ENCODE data around the gene PWWP2B. TPM values are rescaled to one million over a fixed set of nuclear protein-coding genes. Genes with fewer than 3 reads are reported as not detected.
A peak's percentile ranks its signal among the peaks of the same experiment; 100 is the strongest.

PWWP2B gene
- total and polyA plus RNA-seq, 2 experiments from 2014 or later, result 2.3 to 12.8 TPM

GRCh38 chr10:132389433-132390169 lies 7.4 kb upstream of the PWWP2B start:
- H3K4me2 ChIP-seq, result peak overlapping the region; percentile 26; the same call in 1 of the 2 replicates
- peaks cover 6% of the 10 kb centered on the region for H3K4me1 Mint-ChIP-seq
- H3K36me3 Mint-ChIP-seq (ENCODE audit: low read depth), result peaks cover 3% of the 10 kb centered on the region; the same call in 1 of the 3 replicates
- H3K79me2 ChIP-seq (replicated peaks; ENCODE audit: insufficient read depth), result no peaks in the 10 kb centered on the region
- no peak overlapping the region for H3K4me3 ChIP-seq
- H3K4me1 ChIP-seq (ENCODE audit: insufficient read depth), result peaks cover 9% of the 10 kb centered on the region; the same call in 1 of the 2 replicates
- H3K27me3 ChIP-seq (ENCODE audit: insufficient read depth), result no peaks in the 10 kb centered on the region
- H2AFZ ChIP-seq, result no peak overlapping the region
- no peak overlapping the region for H3K27ac ChIP-seq (ENCODE audit: low read depth)
- TF ChIP-seq CREB1 (CRISPR knock-in tag; IDR thresholded peaks at IDR 0.05; ENCODE audit: low read depth), result no peak
- no peak for TF ChIP-seq REST (IDR thresholded peaks at IDR 0.05; ENCODE audit: unreplicated experiment)
- no peak for TF ChIP-seq ZNF331 (CRISPR knock-in tag; IDR thresholded peaks at IDR 0.05; ENCODE audit: low read depth)
- no peak for TF ChIP-seq NANOG (IDR thresholded peaks at IDR 0.05; ENCODE audit: borderline replicate concordance)
- no peak for TF ChIP-seq EZH2phosphoT487 (IDR thresholded peaks at IDR 0.05; ENCODE audit: unreplicated experiment)
- no peak for TF ChIP-seq POLR2AphosphoS5 (IDR thresholded peaks at IDR 0.05; ENCODE audit: low read depth)
- no peak for TF ChIP-seq CTCF (conservative IDR thresholded peaks at IDR 0.05; ENCODE audit: low read depth in 2 of 2)
- TF ChIP-seq ZNF114 (CRISPR knock-in tag; IDR thresholded peaks at IDR 0.05), result no peak
- no peak for TF ChIP-seq JUNB (IDR thresholded peaks at IDR 0.05; ENCODE audit: unreplicated experiment)
- TF ChIP-seq STAT1 (IDR thresholded peaks at IDR 0.05; ENCODE audit: unreplicated experiment), result no peak
- TF ChIP-seq ZNF462 (CRISPR knock-in tag; IDR thresholded peaks at IDR 0.05), result no peak
- TF ChIP-seq ETS1 (IDR thresholded peaks at IDR 0.05), result no peak
- no peak for TF ChIP-seq EZH2 (IDR thresholded peaks at IDR 0.05; ENCODE audit: low read depth, unreplicated experiment)
- H3F3A ChIP-seq (replicated peaks; ENCODE audit: low read depth), result no peaks in the 10 kb centered on the region
- H4K20me1 ChIP-seq (replicated peaks; ENCODE audit: insufficient read depth), result no peaks in the 10 kb centered on the region
- H3K27me3 Mint-ChIP-seq (ENCODE audit: insufficient read depth, low read depth, poor library complexity), result peaks cover 14% of the 10 kb centered on the region
- ATAC-seq, result peak; percentile 53
- peaks cover 14% of the 10 kb centered on the region for H3K9me2 ChIP-seq (ENCODE audit: insufficient read depth)
- peak; percentile 55 for DNase-seq (ENCODE audit: low spot score)
- H3K27ac Mint-ChIP-seq, result no peak overlapping the region
- H3K36me3 ChIP-seq (ENCODE audit: insufficient read depth), result no peaks in the 10 kb centered on the region
- peaks cover 5% of the 10 kb centered on the region; the same call in 1 of the 3 replicates for H3K9me3 Mint-ChIP-seq
- no peak overlapping the region for H3K4me3 Mint-ChIP-seq
